ENCODE results near the gene WDR73. TPM values are rescaled to one million over a fixed set of nuclear protein-coding genes. Genes with fewer than 3 reads are reported as not detected.

Gene WDR73
- total and polyA plus RNA-seq, 10 of the 15 experiments (the other 5 are each of a cell fraction or from before 2014, with no cell fraction given) = 4.4 to 25.6 (median 16.3) TPM

DNA sequence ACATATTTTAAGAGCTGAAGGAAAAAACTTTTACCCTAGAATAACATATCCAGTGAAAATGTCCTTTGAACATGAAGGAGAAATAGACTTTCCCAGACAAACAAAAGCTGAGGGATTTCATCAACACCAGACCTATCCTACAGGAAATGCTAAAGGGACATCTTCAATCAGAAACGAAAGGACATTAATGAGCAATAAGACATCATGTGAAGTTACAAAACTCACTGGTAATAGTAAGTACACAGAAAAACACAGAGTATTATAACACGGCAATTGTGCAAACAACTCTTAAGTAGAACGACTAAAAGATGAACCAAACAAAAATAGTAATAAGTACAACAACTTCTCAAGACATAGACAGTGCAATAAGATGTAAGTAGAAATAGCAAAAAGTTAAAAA lies 56.8 kb downstream of the WDR73 start:
- CTCF ChIA-PET = interaction anchor here (0.8 to 5.3 kb wide), 10 partner anchors 11 to 447 kb away, joined by 3 to 52 read pairs (median 13); partner anchors contain the start of genes NMB, SEC11A and WDR73
- TF ChIP-seq, protein P1, sequence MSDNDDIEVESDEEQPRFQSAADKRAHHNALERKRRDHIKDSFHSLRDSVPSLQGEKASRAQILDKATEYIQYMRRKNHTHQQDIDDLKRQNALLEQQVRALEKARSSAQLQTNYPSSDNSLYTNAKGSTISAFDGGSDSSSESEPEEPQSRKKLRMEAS (IDR thresholded peaks at IDR 0.05; ENCODE audit: low read depth, low read length) = no peak
- TF ChIP-seq RAD51 (IDR thresholded peaks at IDR 0.05) (no peak), ZZZ3 (IDR thresholded peaks at IDR 0.05; ENCODE audit: control insufficient read depth, insufficient read length, low read depth) (no peak), ZNF24 (IDR thresholded peaks at IDR 0.05) (no peak), NFIC (IDR thresholded peaks at IDR 0.05; ENCODE audit: low read depth, low read length) (no peak), SIN3A (IDR thresholded peaks at IDR 0.05; ENCODE audit: low read depth, low read length) (no peak), ETV6 (conservative IDR thresholded peaks at IDR 0.05 in 1 of 2, IDR thresholded peaks at IDR 0.05 in 1 of 2; ENCODE audit: borderline replicate concordance in 1 of 2, low read depth in 1 of 2) (no peak)
- TF ChIP-seq, protein P2, sequence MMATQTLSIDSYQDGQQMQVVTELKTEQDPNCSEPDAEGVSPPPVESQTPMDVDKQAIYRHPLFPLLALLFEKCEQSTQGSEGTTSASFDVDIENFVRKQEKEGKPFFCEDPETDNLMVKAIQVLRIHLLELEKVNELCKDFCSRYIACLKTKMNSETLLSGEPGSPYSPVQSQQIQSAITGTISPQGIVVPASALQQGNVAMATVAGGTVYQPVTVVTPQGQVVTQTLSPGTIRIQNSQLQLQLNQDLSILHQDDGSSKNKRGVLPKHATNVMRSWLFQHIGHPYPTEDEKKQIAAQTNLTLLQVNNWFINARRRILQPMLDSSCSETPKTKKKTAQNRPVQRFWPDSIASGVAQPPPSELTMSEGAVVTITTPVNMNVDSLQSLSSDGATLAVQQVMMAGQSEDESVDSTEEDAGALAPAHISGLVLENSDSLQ (IDR thresholded peaks at IDR 0.05) = no peak
- TF ChIP-seq, protein P3, sequence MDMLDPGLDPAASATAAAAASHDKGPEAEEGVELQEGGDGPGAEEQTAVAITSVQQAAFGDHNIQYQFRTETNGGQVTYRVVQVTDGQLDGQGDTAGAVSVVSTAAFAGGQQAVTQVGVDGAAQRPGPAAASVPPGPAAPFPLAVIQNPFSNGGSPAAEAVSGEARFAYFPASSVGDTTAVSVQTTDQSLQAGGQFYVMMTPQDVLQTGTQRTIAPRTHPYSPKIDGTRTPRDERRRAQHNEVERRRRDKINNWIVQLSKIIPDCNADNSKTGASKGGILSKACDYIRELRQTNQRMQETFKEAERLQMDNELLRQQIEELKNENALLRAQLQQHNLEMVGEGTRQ (IDR thresholded peaks at IDR 0.05; ENCODE audit: borderline replicate concordance, low read depth, low read length) = no peak
- TF ChIP-seq, protein P4, sequence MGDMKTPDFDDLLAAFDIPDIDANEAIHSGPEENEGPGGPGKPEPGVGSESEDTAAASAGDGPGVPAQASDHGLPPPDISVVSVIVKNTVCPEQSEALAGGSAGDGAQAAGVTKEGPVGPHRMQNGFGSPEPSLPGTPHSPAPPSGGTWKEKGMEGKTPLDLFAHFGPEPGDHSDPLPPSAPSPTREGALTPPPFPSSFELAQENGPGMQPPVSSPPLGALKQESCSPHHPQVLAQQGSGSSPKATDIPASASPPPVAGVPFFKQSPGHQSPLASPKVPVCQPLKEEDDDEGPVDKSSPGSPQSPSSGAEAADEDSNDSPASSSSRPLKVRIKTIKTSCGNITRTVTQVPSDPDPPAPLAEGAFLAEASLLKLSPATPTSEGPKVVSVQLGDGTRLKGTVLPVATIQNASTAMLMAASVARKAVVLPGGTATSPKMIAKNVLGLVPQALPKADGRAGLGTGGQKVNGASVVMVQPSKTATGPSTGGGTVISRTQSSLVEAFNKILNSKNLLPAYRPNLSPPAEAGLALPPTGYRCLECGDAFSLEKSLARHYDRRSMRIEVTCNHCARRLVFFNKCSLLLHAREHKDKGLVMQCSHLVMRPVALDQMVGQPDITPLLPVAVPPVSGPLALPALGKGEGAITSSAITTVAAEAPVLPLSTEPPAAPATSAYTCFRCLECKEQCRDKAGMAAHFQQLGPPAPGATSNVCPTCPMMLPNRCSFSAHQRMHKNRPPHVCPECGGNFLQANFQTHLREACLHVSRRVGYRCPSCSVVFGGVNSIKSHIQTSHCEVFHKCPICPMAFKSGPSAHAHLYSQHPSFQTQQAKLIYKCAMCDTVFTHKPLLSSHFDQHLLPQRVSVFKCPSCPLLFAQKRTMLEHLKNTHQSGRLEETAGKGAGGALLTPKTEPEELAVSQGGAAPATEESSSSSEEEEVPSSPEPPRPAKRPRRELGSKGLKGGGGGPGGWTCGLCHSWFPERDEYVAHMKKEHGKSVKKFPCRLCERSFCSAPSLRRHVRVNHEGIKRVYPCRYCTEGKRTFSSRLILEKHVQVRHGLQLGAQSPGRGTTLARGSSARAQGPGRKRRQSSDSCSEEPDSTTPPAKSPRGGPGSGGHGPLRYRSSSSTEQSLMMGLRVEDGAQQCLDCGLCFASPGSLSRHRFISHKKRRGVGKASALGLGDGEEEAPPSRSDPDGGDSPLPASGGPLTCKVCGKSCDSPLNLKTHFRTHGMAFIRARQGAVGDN (IDR thresholded peaks at IDR 0.05) = no peak
- TF ChIP-seq, protein P5, sequence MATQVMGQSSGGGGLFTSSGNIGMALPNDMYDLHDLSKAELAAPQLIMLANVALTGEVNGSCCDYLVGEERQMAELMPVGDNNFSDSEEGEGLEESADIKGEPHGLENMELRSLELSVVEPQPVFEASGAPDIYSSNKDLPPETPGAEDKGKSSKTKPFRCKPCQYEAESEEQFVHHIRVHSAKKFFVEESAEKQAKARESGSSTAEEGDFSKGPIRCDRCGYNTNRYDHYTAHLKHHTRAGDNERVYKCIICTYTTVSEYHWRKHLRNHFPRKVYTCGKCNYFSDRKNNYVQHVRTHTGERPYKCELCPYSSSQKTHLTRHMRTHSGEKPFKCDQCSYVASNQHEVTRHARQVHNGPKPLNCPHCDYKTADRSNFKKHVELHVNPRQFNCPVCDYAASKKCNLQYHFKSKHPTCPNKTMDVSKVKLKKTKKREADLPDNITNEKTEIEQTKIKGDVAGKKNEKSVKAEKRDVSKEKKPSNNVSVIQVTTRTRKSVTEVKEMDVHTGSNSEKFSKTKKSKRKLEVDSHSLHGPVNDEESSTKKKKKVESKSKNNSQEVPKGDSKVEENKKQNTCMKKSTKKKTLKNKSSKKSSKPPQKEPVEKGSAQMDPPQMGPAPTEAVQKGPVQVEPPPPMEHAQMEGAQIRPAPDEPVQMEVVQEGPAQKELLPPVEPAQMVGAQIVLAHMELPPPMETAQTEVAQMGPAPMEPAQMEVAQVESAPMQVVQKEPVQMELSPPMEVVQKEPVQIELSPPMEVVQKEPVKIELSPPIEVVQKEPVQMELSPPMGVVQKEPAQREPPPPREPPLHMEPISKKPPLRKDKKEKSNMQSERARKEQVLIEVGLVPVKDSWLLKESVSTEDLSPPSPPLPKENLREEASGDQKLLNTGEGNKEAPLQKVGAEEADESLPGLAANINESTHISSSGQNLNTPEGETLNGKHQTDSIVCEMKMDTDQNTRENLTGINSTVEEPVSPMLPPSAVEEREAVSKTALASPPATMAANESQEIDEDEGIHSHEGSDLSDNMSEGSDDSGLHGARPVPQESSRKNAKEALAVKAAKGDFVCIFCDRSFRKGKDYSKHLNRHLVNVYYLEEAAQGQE (IDR thresholded peaks at IDR 0.05; ENCODE audit: low read depth, low read length) = no peak
- Histone ChIP-seq H3K27ac (ENCODE audit: control insufficient read depth, insufficient read depth) (no peak overlapping the region), H3K4me2 (ENCODE audit: control insufficient read depth, insufficient read depth) (no peak overlapping the region), H3K79me2 (ENCODE audit: control insufficient read depth, insufficient read depth, low read length) (no peaks in the 10 kb centered on the region), H3K4me1 (ENCODE audit: control insufficient read depth, insufficient read depth, low read length) (peaks cover 17% of the 10 kb centered on the region), H3K36me3 (ENCODE audit: control insufficient read depth in 2 of 2, insufficient read depth in 2 of 2, low read length in 1 of 2) (no peaks in the 10 kb centered on the region), H2AFZ (ENCODE audit: control insufficient read depth, low read depth, low read length) (no peak overlapping the region), H4K20me1 (ENCODE audit: control insufficient read depth, insufficient read depth) (no peaks in the 10 kb centered on the region), H3K9me3 (replicated peaks; ENCODE audit: control insufficient read depth, insufficient read depth, low read length) (peaks cover 2% of the 10 kb centered on the region; the same call in 1 of the 3 replicates), H3K27me3 (replicated peaks in 1 of 2; ENCODE audit: control insufficient read depth in 2 of 2, insufficient read depth in 2 of 2, low read length in 1 of 2) (peaks cover 2% of the 10 kb centered on the region in 2 experiments; a peak in 2 of 4 replicates), H3K4me3 (no peak overlapping the region), H3K9ac (ENCODE audit: control insufficient read depth, insufficient read depth, low read length) (no peak overlapping the region)
- POLR2A ChIA-PET = no interaction called here
- WGBS (ENCODE audit: insufficient coverage, insufficient replicate concordance, low lambda C conversion rate, missing lambda C conversion rate) = 77% methylated on average over 3 of the region's 3 CpGs
- RAD21 ChIA-PET (ENCODE audit: unreplicated experiment) = interaction anchor here (1.1 to 1.5 kb wide), 2 partner anchors 9 to 267 kb away, joined by 3 to 5 read pairs; no protein-coding TSS in a partner anchor
- no TSS peak for BruUV-seq (replicated peaks)
- DNase-seq (ENCODE audit: low read depth, low spot score) (no peak), ATAC-seq (no peak), FAIRE-seq (no peak)
- intact Hi-C loops (cut with micrococcal nuclease; ENCODE audit: unreplicated experiment) = no loop called here
- in situ Hi-C loops (cut with MboI) = no loop called here
- SMC1A ChIA-PET (ENCODE audit: uncharacterized antibody, unreplicated experiment) = interaction anchor here (1.0 to 2.5 kb wide), 5 partner anchors 40 to 331 kb away, joined by 3 to 15 read pairs (median 8); partner anchors contain the start of gene WDR73
